ENCODE results near the gene RASSF7.

RASSF7 gene

DNA sequence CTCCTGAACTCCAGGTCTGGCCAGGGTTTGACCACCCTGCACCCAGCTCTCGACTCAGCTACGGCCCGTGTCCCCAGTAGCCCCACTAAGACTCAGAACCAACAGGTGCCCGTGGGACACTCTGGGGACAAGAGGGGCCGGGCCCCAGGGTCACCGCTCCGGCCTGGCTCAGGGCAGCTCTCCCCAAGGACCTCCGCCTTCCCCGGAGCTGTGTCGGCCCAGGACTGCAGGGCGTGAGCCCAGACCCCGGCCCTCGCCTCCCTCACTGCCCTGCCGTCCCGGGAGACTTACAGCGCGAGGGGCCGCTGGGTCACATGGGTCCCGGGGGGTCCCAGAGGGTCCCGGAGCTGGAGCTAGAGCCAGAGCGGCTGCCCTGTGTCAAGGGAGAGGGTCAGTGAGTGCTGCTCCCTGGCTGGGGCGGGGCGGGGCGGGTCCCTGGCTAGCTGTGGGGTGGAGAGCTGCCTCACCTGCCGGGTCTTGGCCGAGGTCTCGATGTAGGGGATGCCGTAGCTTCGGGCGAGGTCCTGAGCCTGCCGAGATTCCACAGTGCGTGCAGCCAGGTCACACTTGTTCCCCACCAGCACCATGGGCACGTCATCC is 27.7 kb upstream of the RASSF7 start:
- DNase-seq (ENCODE audit: low read depth), result no peak

DNA sequence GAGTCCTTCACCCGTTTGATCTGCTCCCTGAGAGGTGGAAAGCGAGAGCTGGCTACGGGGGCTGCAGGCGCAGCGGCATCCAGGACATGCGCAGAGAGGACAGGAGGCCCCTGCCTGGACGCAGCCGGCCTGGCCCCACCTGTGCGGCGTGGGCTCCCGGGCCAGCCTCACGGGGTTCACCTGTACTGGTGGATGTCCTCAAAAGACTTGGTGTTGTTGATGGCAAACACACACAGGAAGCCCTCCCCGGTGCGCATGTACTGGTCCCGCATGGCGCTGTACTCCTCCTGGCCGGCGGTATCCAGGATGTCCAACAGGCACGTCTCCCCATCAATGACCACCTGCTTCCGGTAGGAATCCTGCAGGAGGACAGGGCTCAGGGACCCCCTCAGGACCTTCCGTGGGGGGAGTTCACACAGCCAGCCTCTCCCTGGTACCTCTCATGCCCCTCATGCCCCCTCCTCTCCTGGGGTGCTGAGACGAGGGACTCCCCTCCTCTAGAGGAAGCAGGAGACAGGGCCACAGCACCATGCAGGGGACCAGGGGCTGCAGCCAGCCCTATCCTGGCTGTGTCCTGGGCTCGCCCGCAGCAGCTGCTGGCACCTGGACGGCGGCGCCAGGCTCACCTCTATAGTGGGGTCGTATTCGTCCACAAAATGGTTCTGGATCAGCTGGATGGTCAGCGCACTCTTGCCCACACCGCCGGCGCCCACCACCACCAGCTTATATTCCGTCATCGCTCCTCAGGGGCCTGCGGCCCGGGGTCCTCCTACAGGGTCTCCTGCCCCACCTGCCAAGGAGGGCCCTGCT is 27.0 kb upstream of the RASSF7 start:
- DNase-seq (ENCODE audit: low read depth), result no peak

DNA sequence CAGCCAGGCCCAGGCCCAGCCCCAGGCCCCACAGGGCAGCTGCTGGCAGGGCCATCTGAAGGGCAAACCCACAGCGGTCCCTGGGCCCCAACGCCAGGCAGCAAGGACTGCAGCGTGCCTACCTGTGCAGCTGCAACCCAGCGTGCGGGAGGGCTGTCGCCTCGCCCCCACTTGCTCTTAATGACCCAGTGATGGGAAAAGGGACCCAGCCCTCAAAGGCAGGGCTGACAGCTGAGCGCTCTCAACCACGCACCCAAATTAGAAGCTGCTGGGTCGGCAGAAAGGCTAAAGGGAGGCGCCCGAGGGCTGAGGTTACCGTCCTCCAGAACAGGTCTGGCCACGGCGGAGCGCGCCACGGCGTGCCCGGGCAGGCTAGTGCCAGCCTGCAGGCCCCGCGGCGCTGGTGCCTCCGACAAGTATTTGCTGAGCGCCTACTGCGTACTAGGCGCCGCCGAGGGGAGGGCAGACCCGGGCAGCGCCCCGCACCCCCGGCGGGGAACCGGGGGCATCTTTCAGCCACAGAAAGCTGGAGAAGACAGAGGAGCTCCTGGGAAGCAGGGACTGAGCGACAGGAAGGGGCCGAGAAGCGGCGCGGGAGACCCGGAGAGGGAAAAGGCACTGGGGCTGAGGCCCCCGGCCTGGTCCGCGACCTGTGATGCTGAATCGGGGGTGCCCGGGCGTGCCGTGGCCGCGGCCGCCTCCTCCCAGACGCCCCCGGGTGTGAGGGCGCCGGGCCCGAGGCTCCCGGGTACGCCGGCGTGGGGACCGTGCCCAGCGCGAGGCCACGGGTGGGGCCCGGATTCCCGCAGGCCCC is 26.2 kb upstream of the RASSF7 start:
- DNase-seq (ENCODE audit: low read depth), result no peak

DNA sequence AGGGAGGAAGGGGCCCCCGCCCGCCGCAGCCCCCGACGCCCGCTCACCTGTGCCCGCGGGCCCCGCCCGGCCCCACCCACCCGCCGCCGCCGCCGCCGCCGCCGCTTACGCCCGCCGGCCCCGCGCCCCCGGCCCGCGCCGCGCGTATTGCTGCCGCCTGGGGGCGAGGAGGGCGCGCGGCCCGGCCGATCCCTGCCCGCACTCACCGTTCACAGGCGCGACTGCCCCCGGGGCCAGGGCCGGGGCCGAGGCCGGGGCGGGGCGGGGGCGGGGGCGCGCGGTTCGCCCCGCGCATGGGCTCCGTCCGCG is 25.6 kb upstream of the RASSF7 start:
- DNase-seq (ENCODE audit: low read depth), result no peak

DNA sequence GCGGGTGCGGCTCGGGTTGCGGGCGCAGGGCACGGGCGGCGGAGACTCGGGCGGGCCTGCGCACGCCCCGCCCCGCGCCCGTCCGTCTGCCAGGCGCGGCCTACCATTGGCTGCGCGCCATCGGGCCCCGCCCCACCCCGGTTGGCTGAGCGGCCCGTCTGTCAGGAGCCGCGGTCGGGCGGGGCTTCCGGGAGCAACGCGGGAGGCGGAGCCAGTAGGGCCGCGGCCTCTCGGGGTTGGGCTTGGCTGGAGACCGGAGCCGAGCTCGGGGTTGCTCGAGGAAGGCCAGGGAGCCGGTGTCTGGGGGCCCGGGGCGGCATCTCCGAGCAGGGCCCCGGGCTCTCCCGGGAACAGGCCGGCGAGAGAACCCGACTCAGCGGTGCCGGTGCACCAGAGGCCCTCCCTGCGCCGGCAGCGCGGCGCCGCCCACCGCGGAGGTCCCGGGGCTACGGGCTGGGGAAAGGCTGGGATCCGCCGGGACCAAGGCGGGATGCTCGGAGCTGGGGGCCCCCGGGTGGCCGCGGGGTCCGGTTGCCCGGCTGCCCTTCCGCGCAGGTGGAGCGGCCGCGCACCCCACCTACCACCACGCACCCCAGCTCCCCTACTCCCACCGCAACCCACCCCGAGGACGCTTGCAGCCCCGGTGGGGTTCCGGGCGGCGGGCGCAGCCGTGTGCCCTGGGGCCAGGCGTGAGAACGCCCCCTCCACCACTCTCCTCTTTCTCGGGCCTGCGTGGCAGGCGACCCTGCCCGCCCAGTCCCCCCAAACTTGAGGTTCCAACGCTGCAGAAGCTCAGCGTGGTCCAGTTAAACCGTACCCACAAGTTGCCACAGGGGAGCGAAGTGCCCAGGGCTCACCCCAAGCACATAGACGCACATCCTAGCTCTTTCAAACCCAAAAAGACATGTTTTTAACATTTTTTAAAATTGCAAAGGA is 25.0 kb upstream of the RASSF7 start, which contains the start of gene HRAS:
Gene HRAS, minus strand, starts transcription at position 58 of the 936 bp plus-strand sequence.
- DNase-seq (ENCODE audit: low read depth), result peak; percentile 92

DNA sequence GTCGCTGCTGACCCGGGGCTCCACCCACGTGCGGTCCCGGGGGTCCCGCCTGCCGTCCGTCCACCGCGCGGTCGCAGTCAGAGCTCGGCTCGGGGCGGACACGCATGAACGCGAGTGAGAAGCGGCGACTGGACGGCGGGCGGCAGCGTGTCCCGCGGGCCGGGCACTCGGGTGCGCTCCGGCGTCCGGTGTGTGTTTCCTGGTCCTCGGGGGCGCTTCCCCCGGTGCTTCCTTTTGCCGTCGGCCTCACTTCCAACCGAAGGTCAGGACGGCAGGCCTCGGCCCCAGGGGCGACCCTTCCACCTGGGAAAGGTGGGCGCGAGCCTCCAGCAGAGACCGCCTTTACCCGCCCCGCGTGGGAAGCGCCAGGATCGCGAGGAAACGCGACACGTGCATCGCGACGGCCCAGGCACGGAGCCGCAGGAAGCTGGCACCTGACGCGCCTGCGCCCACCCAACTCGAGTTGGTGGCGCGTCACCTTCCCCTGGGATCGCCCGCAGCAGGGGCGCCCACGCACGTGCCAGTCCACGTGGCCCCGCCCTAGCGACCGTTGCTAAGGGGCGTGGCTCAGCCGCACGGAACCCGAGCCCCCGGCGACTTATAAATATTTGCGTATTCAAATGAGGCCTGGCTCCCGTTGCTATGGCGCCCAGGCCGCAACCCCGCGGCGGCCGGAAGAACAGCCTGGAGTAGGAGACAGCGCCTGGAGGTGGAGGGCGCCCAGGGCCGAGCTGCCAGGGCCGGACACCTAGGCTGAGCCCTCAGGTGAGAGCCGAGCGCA is 23.7 kb upstream of the RASSF7 start, which contains the start of gene LRRC56:
Gene LRRC56, plus strand, starts transcription at position 687 of the 781 bp plus-strand sequence. CDS start 3,158 bp downstream, outside the sequence.
- DNase-seq (ENCODE audit: low read depth), result peak; percentile 84

DNA sequence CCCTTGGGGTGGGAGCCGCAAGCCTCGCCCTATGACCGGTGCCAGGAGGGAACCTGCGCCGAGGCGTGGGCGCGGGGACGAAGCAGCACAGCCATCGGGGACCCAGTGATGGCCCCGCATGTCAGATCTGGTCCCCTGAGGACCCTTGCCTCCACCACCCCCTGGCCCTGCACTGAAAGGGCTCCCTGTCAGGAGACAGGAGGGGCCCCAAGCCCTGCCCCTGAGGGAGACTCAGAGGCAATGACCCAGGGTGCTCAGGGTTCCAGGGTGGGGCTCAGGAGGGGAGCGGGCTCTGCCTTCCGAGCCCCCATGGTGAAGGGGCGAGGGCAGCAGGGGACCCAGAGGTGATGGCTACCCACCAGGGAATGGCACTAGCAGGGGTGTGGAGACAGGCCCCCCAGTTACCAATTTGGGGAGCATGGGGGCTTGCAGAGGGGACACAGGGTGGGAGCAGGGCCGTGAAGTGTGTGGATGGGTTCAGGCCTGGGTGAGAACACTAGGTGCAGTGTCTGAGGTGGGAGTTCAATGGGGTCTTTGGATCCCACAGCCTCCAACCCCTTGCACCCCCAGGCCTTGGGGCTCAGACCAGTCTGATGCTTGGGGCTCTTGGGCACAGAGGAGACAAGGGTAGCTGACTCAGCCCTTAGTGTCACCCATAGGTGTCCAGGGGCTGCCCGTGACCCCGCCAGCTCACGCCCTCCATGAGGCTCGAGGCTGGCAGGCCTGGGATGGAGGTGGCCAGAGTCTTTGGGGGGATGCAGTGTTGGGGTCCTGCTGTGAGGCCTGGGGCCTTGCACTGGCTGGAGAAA is 22.9 kb upstream of the RASSF7 start:
- DNase-seq (ENCODE audit: low read depth), result no peak

DNA sequence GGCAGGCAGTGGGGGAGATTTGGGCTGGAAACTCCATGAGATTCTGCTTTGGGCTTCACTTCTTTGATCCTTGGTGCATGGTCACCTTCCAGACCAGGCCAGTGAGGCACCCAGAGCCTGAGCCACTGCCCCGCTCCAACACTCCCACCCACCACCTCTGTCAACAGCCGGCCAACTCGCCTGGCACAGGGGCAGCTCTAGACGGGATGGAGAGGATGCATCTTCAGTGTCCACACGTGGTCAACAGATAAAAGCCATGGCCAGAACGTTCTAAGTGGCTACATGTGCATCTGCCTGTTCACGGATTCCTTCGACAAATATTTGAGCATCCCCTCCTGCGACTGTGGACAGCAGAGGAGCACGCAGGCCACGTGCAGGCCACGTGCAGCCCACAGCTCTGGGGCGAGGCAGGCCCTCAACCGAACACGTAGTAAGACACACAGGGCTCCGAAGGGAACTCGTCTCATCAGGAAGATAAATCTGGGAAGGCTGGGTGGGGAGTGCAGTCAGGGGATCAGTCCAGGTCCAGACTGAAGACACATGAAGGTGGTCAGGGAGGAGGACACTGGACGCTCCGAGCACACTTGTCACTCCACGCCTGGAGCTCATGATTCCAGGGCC is 22.2 kb upstream of the RASSF7 start:
- no peak for DNase-seq (ENCODE audit: low read depth)

DNA sequence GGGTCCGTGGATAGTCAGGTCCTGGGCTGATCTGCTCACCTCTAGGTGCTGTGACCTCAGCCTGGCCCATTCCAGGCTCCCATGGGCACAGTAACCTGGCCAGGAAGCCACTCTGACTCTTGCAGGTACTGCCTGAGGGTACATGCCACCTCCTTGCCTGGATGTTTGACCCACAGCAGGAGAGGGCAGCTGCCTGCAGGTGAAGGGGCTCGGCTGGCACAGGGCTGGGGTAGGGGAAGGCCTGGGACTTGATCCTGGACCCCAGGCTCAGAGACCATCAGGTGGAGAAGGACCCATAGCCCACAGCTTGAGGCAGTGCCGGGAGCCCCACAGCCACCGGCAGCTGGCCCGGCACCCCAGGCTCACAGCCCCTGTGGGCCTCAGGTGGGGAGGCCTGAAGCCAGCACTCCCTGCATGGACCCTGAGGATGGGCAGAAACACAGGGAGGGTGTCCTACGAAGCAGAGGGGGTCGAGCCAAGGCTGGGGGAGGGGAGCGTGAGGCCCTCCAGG is 20.7 kb upstream of the RASSF7 start:
- no peak for DNase-seq (ENCODE audit: low read depth)

DNA sequence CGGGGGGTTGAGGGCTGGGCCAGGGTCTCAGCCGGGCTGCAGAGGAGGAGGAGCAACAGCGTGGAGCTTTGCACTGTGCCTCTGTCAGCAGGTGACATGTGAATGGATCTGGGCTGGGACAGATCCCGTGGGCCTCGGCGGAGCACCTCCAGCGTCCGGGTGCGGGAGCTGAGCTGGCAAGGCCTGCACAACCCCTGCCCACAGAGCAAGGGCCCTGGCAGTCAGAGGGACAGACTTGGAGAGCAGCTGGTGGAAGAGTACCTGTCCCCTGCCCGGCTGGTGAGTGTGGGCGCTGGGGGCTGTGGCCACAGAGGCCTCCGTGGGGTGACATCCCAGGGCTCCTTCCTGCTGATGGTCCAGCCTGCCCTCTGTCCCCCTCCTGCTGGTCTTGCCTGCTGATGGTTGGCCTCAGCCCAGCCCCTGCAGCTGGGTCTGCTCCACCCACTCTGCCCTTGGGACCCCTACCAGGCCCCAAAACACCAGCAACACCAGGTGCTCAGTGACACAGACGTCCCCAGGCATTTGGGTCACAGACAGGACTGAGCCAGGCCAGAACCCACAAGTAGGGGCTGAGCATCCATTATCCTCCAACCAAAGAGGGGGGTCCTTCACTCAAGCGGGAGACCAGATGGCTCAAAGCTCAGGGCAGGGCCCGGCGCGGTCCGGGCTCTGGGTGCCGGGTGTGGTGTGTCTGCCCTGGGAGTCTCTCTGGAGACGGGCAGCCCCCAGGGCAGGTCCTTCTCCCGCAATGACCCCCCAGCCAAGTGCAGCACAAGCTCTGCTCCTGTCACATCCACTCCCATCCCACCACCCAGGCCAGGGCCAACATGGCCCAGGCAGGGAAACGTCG is 20.0 kb upstream of the RASSF7 start:
- DNase-seq (ENCODE audit: low read depth), result no peak

DNA sequence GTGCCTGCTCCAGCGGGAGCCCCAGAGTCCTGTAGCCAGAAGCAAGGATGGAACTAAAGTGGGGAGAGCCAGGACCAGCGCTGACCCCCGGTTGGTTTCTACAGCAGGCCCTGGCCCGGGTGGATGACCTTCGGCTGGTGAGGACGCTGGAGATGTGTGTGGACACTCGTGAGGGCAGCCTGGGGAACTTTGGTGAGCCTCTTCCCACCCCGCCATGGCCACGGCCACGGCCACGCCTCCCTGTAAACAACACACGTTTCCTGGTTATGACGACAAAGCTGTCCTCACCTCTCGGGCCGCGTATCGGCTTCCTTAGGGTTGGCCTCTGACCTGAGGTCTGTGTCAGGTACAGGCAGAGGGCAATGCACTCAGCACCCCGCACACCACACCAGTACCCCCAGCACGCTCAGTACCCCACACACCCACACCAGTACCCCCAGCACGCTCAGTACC is 19.3 kb upstream of the RASSF7 start:
- DNase-seq (ENCODE audit: low read depth), result no peak

DNA sequence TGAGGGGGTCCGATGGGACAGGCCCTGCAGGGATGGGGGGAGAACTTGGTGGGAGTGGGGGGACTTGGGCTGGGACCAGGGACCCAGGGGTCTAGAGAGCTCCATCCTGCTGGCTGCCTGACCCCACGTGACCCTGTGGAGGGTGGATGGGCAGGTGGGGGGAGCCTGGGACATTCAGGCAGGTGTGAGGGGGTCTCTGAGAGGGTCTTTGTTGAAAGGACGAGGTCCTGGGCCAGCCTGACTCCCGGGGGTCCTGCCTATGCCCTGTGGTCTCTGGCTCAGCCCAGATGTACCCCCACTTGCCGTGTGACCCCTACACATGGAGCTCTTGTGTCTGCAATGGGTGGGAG is 16.0 kb upstream of the RASSF7 start:
- no peak for DNase-seq (ENCODE audit: low read depth)

DNA sequence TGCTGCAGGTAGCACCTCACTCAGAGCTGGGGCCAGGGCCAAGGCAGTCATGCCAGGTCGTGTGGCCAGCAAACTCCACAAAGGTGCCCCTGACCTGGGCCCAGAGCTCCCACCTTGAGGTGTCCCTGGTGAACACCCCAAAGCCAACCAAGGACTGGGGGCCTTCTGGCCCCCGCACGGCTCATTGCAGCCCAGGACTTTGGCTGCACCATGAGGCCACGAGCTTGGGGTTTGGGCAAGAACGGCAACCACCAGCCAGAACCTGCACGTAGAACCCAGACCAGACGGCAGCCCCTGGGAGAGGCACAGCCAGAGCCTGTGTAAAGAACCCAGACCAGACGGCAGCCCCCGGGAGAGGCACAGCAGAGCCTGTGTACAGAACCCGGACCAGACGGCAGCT is 15.6 kb upstream of the RASSF7 start:
- no peak for DNase-seq (ENCODE audit: low read depth)

DNA sequence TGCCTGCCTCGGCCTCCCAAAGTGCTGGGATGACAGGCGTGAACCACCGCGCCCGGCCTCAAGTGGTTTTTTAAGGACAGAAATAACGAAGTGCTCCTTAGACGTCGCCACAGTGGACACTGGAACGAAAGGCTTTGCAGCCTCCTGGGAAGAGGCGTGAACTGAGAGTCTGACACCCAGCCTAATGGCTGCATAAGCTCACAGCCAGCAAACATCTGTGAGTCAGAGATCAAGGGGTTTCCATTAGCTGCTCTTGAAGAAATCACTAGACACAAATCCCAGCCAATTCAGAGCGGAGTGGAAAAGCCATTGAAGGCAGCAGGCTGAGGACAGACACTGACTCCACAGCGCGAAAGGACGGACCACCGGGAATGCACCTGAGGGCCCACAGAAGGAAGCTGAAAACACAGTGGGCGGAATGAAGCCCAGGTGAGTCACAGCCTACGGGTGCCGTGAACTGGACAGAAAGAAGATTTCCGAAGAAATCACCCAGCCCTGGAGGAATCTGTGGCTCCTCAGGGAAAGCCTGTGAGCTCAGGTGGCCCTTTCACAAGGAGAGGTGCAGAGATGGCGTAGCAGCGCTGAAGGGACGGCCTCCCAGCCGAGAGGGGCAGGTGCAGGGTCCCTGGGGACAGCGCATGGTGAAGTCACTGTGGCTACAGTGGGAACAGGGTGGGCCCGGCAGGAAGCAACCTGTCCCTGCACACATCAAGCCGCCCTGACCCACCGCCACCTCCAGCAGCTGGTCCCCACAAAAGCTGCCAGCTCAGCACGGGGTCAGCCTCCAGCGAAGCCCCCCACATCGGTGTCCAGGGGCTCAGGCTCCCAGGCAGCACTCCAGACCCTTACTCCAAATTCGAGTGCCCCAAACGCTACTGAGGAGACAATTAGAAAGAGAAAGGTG is 11.8 kb upstream of the RASSF7 start:
- DNase-seq (ENCODE audit: low read depth), result no peak

DNA sequence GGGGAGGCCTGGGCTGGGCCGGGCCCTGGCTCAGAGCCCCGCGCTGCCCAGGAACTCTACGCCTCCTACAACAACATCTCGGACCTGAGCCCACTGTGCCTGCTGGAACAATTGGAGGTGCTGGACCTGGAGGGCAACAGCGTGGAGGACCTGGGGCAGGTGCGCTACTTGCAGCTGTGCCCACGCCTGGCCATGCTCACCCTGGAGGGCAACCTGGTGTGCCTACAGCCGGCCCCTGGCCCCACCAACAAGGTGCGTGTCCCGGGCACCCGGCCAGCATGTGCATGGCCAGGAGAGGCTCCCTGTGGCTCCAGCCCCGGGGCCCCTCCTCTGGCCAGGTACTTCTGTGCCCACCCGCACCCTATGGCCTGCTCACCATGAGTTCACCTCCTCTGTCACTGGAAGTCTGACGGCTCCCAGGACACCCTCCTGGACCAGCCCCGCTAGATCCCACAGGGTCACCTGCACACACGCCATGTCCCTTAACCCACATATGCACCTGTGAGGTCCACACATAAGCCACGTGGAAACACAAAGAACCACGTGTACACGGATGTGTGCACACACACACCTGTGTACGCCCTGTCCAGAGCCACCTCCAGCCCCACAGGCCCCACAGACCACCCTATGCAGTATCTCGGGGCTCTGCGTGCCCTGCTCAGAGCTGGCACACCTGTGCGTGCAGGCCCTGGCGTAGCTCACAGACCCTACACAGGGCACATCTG is 10.6 kb upstream of the RASSF7 start:
- DNase-seq (ENCODE audit: low read depth), result no peak

DNA sequence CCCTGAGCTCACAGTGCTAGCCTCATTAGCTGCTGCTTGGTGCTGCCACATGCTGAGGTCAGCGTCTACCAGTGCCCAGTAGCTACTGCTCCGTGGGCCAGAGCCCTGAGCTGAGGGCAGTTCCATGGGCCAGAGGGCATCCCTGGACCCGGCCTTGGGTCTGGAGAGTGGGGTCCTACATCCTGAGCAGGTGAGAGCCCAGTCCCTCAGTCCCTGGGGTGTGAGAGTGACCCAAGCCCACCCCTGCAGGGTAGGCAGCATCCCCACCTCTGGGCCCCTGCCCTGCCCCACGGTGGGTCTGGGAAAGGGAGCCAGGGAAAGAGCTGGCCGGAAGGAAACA is 10.1 kb upstream of the RASSF7 start:
- no peak for DNase-seq (ENCODE audit: low read depth)

DNA sequence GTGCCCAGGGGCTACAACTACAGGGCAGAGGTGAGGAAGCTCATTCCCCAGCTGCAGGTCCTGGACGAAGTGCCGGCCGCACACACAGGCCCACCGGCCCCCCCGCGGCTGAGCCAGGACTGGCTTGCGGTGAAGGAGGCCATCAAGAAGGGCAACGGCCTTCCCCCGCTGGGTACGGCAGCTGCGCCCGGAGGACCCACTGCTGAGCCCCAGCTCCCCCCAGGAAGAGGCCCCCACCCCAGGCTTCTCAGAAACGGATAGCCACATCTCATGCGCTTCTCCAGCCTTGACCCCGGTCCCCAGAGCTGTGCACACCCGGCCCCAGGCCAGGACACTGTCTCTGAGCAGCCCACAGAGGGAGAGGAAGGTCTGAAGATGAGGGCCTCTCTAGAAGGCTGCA is 9.6 kb upstream of the RASSF7 start:
- DNase-seq (ENCODE audit: low read depth), result no peak

All from activated gamma-delta T cell treated with anti-CD3 and anti-CD28 coated beads, Interleukin-2, amount 50 U/mL, for 16 hours (primary cell).